ENCODE measurements around the gene ASB13. TPM values are rescaled to one million over a fixed set of nuclear protein-coding genes. Genes with fewer than 3 reads are reported as not detected.

ASB13 gene, protein sequence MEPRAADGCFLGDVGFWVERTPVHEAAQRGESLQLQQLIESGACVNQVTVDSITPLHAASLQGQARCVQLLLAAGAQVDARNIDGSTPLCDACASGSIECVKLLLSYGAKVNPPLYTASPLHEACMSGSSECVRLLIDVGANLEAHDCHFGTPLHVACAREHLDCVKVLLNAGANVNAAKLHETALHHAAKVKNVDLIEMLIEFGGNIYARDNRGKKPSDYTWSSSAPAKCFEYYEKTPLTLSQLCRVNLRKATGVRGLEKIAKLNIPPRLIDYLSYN
- total RNA-seq (2014; rRNA removed; shearing (Covaris generic); ENCODE audit: low replicate concordance) = 12.2 and 26.0 TPM in 2 replicates

DNA sequence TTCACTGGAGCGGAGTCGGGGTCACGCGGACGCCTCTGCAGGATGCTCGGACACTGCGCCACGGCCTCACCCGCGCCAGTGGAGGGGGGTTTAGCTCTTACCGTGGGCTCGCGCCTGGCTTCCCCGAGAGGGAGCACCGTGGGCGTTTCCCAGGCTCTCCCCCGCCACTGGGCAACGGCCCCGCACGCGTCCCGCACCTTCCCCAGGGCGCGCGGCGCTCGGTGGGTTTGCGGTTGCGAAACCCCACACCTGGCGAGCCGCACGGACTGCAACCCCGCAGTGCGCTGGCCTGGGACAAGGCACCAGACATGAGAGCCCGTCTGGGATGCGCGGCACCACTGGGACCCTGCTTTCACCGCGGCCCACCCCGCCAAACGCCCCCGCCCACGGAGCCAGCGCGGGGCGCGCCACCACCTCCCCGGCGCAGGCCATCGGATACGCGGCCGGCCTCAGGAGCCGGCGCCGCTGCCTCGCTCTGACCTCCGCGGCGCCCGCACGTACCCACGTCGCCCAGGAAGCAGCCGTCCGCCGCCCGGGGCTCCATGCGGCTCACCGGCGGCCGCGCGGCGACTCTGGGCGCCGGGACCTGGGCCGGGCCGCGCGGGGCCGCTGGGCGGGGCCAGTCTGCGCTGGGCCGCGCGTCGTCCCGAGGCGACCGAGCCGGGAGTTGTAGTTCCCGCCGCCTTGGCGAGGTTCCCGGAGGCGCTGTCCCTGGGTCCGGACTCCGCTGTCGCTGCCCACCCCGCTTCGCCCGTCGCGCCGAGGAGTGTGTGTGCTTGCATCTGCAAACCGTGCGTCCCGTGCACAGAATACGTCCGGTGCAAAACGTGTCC, at the start of gene ASB13:
Gene ASB13 (minus strand): TSS at position 588 of the 833 bp plus-strand sequence. CDS start 44 bp downstream, at position 544.
- peak within 1 kb of the TSS; percentile 77 for H3K4me2 ChIP-seq (ENCODE audit: low read depth, low read length, poor library complexity, severe bottlenecking)
- peak within 1 kb of the TSS; percentile 97 for H2AFZ ChIP-seq (ENCODE audit: low read length)
- H3K9me2 ChIP-seq (replicated peaks; ENCODE audit: insufficient read depth, low read length) = no peaks in the 10 kb centered on the region
- H3K27ac ChIP-seq (ENCODE audit: low read length) = no peak within 1 kb of the TSS
- no peaks in the 10 kb centered on the region for H3K79me2 ChIP-seq (ENCODE audit: low read length)
- peaks cover 18% of the 10 kb centered on the region for H4K20me1 ChIP-seq (ENCODE audit: insufficient read depth, low read depth, low read length)
- peak within 1 kb of the TSS; percentile 83 for H3K9ac ChIP-seq (ENCODE audit: low read length)
- peak within 1 kb of the TSS; percentile 82 for H3K4me3 ChIP-seq (ENCODE audit: low read length)
- H3K4me1 ChIP-seq (ENCODE audit: low read length) = peaks cover 37% of the 10 kb centered on the region
- no peaks in the 10 kb centered on the region for H3K9me3 ChIP-seq (ENCODE audit: low read length)
- DNase-seq = peak; percentile 77
- no peaks in the 10 kb centered on the region for H3K27me3 ChIP-seq (ENCODE audit: low read length)
- no peaks in the 10 kb centered on the region for H3K36me3 ChIP-seq (ENCODE audit: insufficient read depth, low read length)

DNA sequence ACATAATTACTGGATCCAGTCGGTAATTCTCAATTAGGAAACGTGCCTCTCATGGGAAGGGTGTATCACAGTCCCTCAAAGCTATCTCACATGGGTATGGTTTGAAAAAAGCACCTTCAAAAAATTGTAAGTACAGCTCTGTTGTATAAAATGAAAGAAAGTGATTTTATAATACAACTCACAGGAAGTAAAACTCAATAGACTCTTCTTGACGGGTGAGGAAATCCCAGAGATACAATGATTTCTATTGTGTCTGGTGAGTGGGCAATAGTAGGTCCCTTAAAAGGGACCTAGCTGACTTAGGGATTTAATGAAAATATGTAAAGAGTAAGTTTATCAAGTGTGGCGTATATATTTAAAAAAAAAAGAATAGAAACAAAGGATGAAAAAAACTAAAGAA, 45.2 kb upstream of the ASB13 start:
- no peak for DNase-seq
- peak overlapping the region; percentile 71 for H3K4me2 ChIP-seq (ENCODE audit: low read depth, low read length, poor library complexity, severe bottlenecking)
- peak overlapping the region; percentile 46 for H3K9ac ChIP-seq (ENCODE audit: low read length)
- H3K36me3 ChIP-seq (ENCODE audit: insufficient read depth, low read length) = no peaks in the 10 kb centered on the region
- H2AFZ ChIP-seq (ENCODE audit: low read length) = no peak overlapping the region
- no peaks in the 10 kb centered on the region for H4K20me1 ChIP-seq (ENCODE audit: insufficient read depth, low read depth, low read length)
- H3K9me2 ChIP-seq (replicated peaks; ENCODE audit: insufficient read depth, low read length) = no peaks in the 10 kb centered on the region
- peak overlapping the region; percentile 48 for H3K4me3 ChIP-seq (ENCODE audit: low read length)
- peaks cover 98% of the 10 kb centered on the region for H3K79me2 ChIP-seq (ENCODE audit: low read length)
- peaks cover 92% of the 10 kb centered on the region for H3K4me1 ChIP-seq (ENCODE audit: low read length)
- H3K27me3 ChIP-seq (ENCODE audit: low read length) = no peaks in the 10 kb centered on the region
- no peaks in the 10 kb centered on the region for H3K9me3 ChIP-seq (ENCODE audit: low read length)
- peak overlapping the region; percentile 67 for H3K27ac ChIP-seq (ENCODE audit: low read length)

DNA sequence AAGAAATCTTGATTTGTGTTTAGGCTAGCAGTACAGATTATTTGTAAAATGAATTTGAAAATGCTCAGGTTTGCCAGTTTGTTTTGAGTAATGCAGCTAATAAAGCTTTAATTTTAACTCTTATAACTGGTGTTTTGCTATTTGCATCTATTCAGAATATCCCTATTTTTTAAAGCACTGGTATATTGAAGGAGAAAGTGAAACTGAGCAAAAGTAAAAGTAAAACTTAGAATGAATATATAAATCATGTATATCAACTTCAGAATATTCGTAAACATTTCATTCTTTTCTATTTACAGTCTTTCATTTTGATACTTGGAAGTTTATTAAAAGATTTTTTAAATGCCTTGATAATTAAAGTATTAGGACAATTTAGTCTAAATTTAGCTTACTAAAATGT, 44.5 kb upstream of the ASB13 start:
- peaks cover 98% of the 10 kb centered on the region for H3K79me2 ChIP-seq (ENCODE audit: low read length)
- no peak for DNase-seq
- no peaks in the 10 kb centered on the region for H3K9me3 ChIP-seq (ENCODE audit: low read length)
- H3K9me2 ChIP-seq (replicated peaks; ENCODE audit: insufficient read depth, low read length) = no peaks in the 10 kb centered on the region
- H3K27ac ChIP-seq (ENCODE audit: low read length) = peak overlapping the region; percentile 67
- H3K27me3 ChIP-seq (ENCODE audit: low read length) = no peaks in the 10 kb centered on the region
- peaks cover 85% of the 10 kb centered on the region for H3K4me1 ChIP-seq (ENCODE audit: low read length)
- H3K9ac ChIP-seq (ENCODE audit: low read length) = peak overlapping the region; percentile 46
- H2AFZ ChIP-seq (ENCODE audit: low read length) = no peak overlapping the region
- H3K36me3 ChIP-seq (ENCODE audit: insufficient read depth, low read length) = no peaks in the 10 kb centered on the region
- peak overlapping the region; percentile 71 for H3K4me2 ChIP-seq (ENCODE audit: low read depth, low read length, poor library complexity, severe bottlenecking)
- H4K20me1 ChIP-seq (ENCODE audit: insufficient read depth, low read depth, low read length) = no peaks in the 10 kb centered on the region
- H3K4me3 ChIP-seq (ENCODE audit: low read length) = peak overlapping the region; percentile 48

DNA sequence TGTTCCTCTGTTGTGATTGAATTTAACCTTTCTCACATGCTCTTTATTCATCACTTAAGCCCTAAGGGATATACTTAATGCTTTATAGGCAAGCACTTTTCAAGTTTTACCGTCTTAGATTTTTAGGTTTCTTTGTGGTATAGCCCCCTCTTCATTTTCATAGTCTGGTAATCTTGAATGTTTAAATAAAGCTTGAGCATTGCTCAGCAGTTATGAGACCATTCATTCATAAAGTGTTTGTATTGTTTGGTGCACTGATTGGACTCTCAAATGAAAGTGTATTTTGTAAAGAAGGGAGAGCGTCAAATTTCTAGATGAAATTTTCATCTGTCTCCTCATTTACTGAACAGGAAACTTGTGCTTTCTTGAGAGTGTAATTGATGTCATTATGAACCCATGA, 43.5 kb upstream of the ASB13 start:
- H3K36me3 ChIP-seq (ENCODE audit: insufficient read depth, low read length) = no peaks in the 10 kb centered on the region
- no peaks in the 10 kb centered on the region for H3K9me3 ChIP-seq (ENCODE audit: low read length)
- peak overlapping the region; percentile 71 for H3K4me2 ChIP-seq (ENCODE audit: low read depth, low read length, poor library complexity, severe bottlenecking)
- peaks cover 98% of the 10 kb centered on the region for H3K79me2 ChIP-seq (ENCODE audit: low read length)
- no peaks in the 10 kb centered on the region for H4K20me1 ChIP-seq (ENCODE audit: insufficient read depth, low read depth, low read length)
- no peak overlapping the region for H2AFZ ChIP-seq (ENCODE audit: low read length)
- H3K4me3 ChIP-seq (ENCODE audit: low read length) = peak overlapping the region; percentile 48; the same call in 1 of the 2 replicates
- peak overlapping the region; percentile 67 for H3K27ac ChIP-seq (ENCODE audit: low read length)
- no peak for DNase-seq
- H3K4me1 ChIP-seq (ENCODE audit: low read length) = peaks cover 77% of the 10 kb centered on the region
- H3K9me2 ChIP-seq (replicated peaks; ENCODE audit: insufficient read depth, low read length) = no peaks in the 10 kb centered on the region
- peak overlapping the region; percentile 46 for H3K9ac ChIP-seq (ENCODE audit: low read length)
- H3K27me3 ChIP-seq (ENCODE audit: low read length) = no peaks in the 10 kb centered on the region

DNA sequence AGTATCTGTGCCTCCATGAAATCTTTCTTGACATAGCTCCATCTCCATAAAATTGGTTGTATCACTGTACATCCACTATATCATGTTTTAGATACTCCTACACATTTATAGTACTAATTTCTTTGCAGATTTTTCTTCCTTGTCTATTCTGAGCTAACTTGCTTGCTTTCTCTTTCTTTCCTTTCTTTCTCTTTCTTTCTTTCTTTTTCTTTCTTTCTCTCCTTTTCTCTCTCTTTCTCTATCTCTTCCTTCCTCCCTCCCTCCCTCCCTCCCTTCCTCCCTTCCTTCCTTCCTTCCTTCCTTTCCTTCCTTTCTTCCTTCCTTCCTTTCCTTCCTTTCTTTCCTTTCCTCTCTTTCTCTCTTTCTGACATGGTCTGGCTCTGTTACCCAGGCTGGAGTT, 42.0 kb upstream of the ASB13 start:
- H2AFZ ChIP-seq (ENCODE audit: low read length) = no peak overlapping the region
- no peak overlapping the region for H3K4me3 ChIP-seq (ENCODE audit: low read length)
- no peaks in the 10 kb centered on the region for H3K27me3 ChIP-seq (ENCODE audit: low read length)
- H4K20me1 ChIP-seq (ENCODE audit: insufficient read depth, low read depth, low read length) = no peaks in the 10 kb centered on the region
- no peaks in the 10 kb centered on the region for H3K9me2 ChIP-seq (replicated peaks; ENCODE audit: insufficient read depth, low read length)
- H3K9me3 ChIP-seq (ENCODE audit: low read length) = no peaks in the 10 kb centered on the region
- H3K4me2 ChIP-seq (ENCODE audit: low read depth, low read length, poor library complexity, severe bottlenecking) = peak overlapping the region; percentile 71
- no peaks in the 10 kb centered on the region for H3K36me3 ChIP-seq (ENCODE audit: insufficient read depth, low read length)
- H3K4me1 ChIP-seq (ENCODE audit: low read length) = peaks cover 71% of the 10 kb centered on the region
- H3K27ac ChIP-seq (ENCODE audit: low read length) = no peak overlapping the region
- no peak overlapping the region for H3K9ac ChIP-seq (ENCODE audit: low read length)
- peaks cover 98% of the 10 kb centered on the region for H3K79me2 ChIP-seq (ENCODE audit: low read length)
- DNase-seq = no peak

DNA sequence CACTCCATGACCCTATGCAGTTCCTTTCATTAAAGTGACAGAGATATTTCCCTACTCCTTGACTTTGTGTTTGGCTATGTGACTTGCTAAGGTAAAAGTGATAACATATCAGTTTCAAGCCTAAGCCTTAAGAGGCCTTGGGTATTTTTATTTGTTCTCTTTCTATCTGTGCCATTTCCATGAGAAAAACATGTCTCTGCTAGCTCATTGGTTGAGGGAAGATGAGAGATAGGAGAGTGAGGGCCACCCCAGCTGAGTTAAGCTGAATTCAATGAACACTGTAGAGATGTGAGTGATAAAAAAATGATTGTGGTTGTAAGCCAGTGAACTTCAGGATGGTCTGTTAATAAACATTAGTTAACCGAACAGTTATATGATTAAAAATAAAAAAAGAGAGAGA, 31.7 kb upstream of the ASB13 start:
- no peak overlapping the region for H3K9ac ChIP-seq (ENCODE audit: low read length)
- H3K9me3 ChIP-seq (ENCODE audit: low read length) = no peaks in the 10 kb centered on the region
- no peak overlapping the region for H2AFZ ChIP-seq (ENCODE audit: low read length)
- no peaks in the 10 kb centered on the region for H3K27me3 ChIP-seq (ENCODE audit: low read length)
- no peak overlapping the region for H3K4me2 ChIP-seq (ENCODE audit: low read depth, low read length, poor library complexity, severe bottlenecking)
- no peak overlapping the region for H3K4me3 ChIP-seq (ENCODE audit: low read length)
- no peaks in the 10 kb centered on the region for H3K9me2 ChIP-seq (replicated peaks; ENCODE audit: insufficient read depth, low read length)
- DNase-seq = no peak
- H3K4me1 ChIP-seq (ENCODE audit: low read length) = peaks cover 46% of the 10 kb centered on the region
- H3K79me2 ChIP-seq (ENCODE audit: low read length) = peaks cover 100% of the 10 kb centered on the region
- H3K36me3 ChIP-seq (ENCODE audit: insufficient read depth, low read length) = no peaks in the 10 kb centered on the region
- H4K20me1 ChIP-seq (ENCODE audit: insufficient read depth, low read depth, low read length) = no peaks in the 10 kb centered on the region
- no peak overlapping the region for H3K27ac ChIP-seq (ENCODE audit: low read length)

DNA sequence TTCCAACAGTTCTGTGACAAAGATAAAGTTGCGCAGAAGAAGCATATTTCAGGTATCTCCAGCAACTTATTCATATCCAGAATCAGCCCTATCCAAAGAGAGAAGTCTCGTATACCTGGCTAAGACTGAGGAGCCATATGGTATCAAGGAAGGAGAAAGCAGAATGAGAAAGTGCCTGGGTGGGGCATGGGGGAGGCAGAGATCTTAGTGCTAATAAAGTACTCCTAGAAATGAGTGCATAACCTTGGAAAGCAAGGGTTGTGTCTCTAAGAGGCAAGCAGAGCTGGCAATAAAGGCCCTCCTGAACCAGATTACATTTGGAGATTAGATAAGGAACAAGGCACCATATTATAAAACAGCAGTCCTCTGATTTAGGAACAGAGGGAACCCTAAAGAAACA, 30.9 kb upstream of the ASB13 start:
- H3K4me3 ChIP-seq (ENCODE audit: low read length) = no peak overlapping the region
- H2AFZ ChIP-seq (ENCODE audit: low read length) = no peak overlapping the region
- H3K4me1 ChIP-seq (ENCODE audit: low read length) = peaks cover 54% of the 10 kb centered on the region
- no peak overlapping the region for H3K27ac ChIP-seq (ENCODE audit: low read length)
- DNase-seq = no peak
- H3K27me3 ChIP-seq (ENCODE audit: low read length) = no peaks in the 10 kb centered on the region
- H4K20me1 ChIP-seq (ENCODE audit: insufficient read depth, low read depth, low read length) = no peaks in the 10 kb centered on the region
- no peak overlapping the region for H3K9ac ChIP-seq (ENCODE audit: low read length)
- peaks cover 100% of the 10 kb centered on the region for H3K79me2 ChIP-seq (ENCODE audit: low read length)
- H3K36me3 ChIP-seq (ENCODE audit: insufficient read depth, low read length) = no peaks in the 10 kb centered on the region
- no peaks in the 10 kb centered on the region for H3K9me2 ChIP-seq (replicated peaks; ENCODE audit: insufficient read depth, low read length)
- no peaks in the 10 kb centered on the region for H3K9me3 ChIP-seq (ENCODE audit: low read length)
- no peak overlapping the region for H3K4me2 ChIP-seq (ENCODE audit: low read depth, low read length, poor library complexity, severe bottlenecking)

DNA sequence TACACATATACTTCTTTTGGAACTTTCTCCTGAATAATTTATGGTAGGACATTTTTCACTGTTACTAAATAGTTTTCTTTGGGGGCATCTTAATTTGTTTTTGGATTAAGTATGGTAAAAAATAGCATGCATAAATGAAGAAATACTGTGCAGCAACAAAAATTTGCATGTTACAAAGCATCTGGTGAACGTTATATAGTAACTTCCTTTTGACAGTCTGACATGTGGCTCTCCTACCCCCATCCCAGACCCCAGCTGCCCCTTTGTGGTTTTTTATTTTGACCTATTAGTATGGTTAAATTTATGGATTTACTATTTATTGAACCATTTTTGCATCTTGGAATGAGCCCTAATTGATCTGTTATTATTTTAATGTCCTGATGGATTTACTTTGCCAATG, 28.2 kb upstream of the ASB13 start:
- Histone ChIP-seq H3K4me2 (ENCODE audit: low read depth, low read length, poor library complexity, severe bottlenecking) (peak overlapping the region; percentile 47), H3K4me3 (ENCODE audit: low read length) (no peak overlapping the region), H3K36me3 (ENCODE audit: insufficient read depth, low read length) (no peaks in the 10 kb centered on the region), H2AFZ (ENCODE audit: low read length) (no peak overlapping the region), H3K27me3 (ENCODE audit: low read length) (no peaks in the 10 kb centered on the region), H3K4me1 (ENCODE audit: low read length) (peaks cover 59% of the 10 kb centered on the region), H3K9me2 (replicated peaks; ENCODE audit: insufficient read depth, low read length) (no peaks in the 10 kb centered on the region), H3K9ac (ENCODE audit: low read length) (no peak overlapping the region), H3K79me2 (ENCODE audit: low read length) (peaks cover 100% of the 10 kb centered on the region), H3K9me3 (ENCODE audit: low read length) (no peaks in the 10 kb centered on the region), H3K27ac (ENCODE audit: low read length) (peak overlapping the region; percentile 40), H4K20me1 (ENCODE audit: insufficient read depth, low read depth, low read length) (0 out of 2 replicates have a peak, but pooled peaks cover 4% of the 10 kb centered on the region)
- DNase-seq = peak; percentile 54
